GM12865 (cell line): Measurements from ENCODE around the gene GAP43.

ENCODE experiments used
- DNase-seq: peaks from one replicate; pipeline ENCODE4 v3.0.0; 2010; ENCODE audit warnings: low read depth
- H3K4me3 ChIP-seq: 2 replicates; pipeline ENCODE4 v1.5.1; 2011; ENCODE audit warnings: mild to moderate bottlenecking, low read depth, low read length, control low read depth
- CTCF ChIP-seq: IDR thresholded peaks from 2 replicates; pipeline ENCODE4 v1.5.1; 2011; ENCODE audit warnings: low read length, control low read depth, low read depth, inconsistent platforms; ENCODE audit not compliant: insufficient read depth; ENCODE audit errors: missing control alignments

Gene GAP43

GRCh38 chr3:115667738-115668065 is 44.4 kb downstream of the GAP43 start:
- TF ChIP-seq CTCF = no peak
- no peak for DNase-seq
- no peak overlapping the region for H3K4me3 ChIP-seq

DNA sequence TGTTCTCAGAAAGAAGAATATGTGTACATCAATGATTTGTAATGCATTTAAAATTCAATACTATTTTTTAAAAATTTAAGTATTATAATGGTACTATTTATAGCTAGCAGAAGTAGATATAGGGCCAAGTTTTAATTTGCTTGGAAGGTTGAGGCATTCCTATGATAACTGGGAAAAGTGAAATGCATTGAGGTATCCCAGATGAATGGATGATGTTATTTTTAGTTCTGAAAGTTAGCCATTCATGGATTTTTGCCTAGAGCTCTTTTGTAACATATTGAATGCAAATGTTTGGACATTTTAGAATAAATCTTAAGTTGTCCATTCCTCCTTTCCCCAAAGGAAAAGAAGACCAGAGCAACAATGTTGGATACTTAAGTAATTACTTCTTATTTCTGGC is 47.6 kb downstream of the GAP43 start:
- no peak for TF ChIP-seq CTCF
- no peak overlapping the region for H3K4me3 ChIP-seq
- no peak for DNase-seq

GRCh38 chr3:115671761-115672455 is 48.6 kb downstream of the GAP43 start:
- peak; percentile 40 for DNase-seq
- H3K4me3 ChIP-seq = no peak overlapping the region
- no peak for TF ChIP-seq CTCF

DNA sequence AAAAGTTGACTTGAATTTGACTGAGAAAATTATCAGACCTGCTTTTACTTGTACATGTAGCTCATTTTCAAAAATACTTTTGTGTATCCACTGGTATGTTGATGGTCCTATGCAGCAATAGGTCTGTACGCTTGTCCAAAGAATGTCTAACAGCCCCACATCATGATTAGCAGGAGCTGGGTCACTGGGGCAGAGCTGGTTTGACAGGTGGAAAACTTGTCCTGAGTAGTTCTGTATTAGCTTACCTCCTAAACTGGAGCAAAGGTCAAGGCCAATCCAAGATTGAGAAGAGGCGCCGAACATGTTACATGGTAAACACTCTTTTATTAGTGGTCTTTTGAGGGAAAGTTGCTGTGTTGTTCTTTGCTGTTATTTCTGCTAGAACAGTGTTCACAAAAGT is 50.6 kb downstream of the GAP43 start:
- no peak for DNase-seq
- TF ChIP-seq CTCF = no peak
- H3K4me3 ChIP-seq = no peak overlapping the region

DNA sequence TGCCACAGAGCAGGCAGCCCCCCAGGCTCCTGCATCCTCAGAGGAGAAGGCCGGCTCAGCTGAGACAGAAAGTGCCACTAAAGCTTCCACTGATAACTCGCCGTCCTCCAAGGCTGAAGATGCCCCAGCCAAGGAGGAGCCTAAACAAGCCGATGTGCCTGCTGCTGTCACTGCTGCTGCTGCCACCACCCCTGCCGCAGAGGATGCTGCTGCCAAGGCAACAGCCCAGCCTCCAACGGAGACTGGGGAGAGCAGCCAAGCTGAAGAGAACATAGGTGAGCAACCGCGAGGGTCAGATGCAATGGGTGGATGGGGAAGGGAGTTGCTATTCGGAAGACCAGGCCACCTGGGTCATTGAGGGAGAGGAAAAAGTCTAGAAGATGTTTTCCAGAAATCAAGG is 53.0 kb downstream of the GAP43 start:
- TF ChIP-seq CTCF = no peak
- no peak for DNase-seq
- no peak overlapping the region for H3K4me3 ChIP-seq

GRCh38 chr3:115680803-115681345 is 57.6 kb downstream of the GAP43 start:
- no peak for TF ChIP-seq CTCF
- DNase-seq = no peak

GRCh38 chr3:115681736-115682135 is 58.4 kb downstream of the GAP43 start:
- no peak for TF ChIP-seq CTCF
- no peak overlapping the region for H3K4me3 ChIP-seq
- no peak for DNase-seq

More at GRCh38 chr3:115680803-115681345, 57.6 kb downstream of the GAP43 start:
- no peak overlapping the region for H3K4me3 ChIP-seq
